DOHH2 (cell line): ENCODE results near the gene PRR30.

ENCODE experiments used
- H3F3A ChIP-seq: fragments of 200-600 bp; sonication (generic), shearing (Covaris generic); 2 replicates; pipeline ENCODE4 v1.6.0; 2016; ENCODE audit warnings: antibody characterized with exemption, mild to moderate bottlenecking; ENCODE audit not compliant: control insufficient read depth, insufficient read depth
- H3K27ac ChIP-seq: fragments of 200-600 bp; sonication (generic); 2 replicates; pipeline ENCODE4 v1.5.1; 2014; ENCODE audit warnings: low read depth, mild to moderate bottlenecking, low read length, moderate library complexity
- H3K27me3 ChIP-seq: fragments of 200-600 bp; sonication (generic); 2 replicates; pipeline ENCODE4 v1.6.1; 2014; ENCODE audit warnings: mild to moderate bottlenecking, low read length, mixed read lengths; ENCODE audit not compliant: control insufficient read depth
- H3K36me3 ChIP-seq: fragments of 200-600 bp; sonication (generic); 2 replicates; pipeline ENCODE4 v1.6.1; 2014; ENCODE audit warnings: mild to moderate bottlenecking, low read length, moderate library complexity, mixed read lengths; ENCODE audit not compliant: control insufficient read depth
- H3K4me1 ChIP-seq: fragments of 200-600 bp; sonication (generic); 2 replicates; pipeline ENCODE4 v1.6.1; 2014; ENCODE audit warnings: mild to moderate bottlenecking, low read length, mixed read lengths; ENCODE audit not compliant: control insufficient read depth
- H3K4me2 ChIP-seq: fragments of 200-600 bp; sonication (generic); 2 replicates; pipeline ENCODE4 v1.6.0; 2014; ENCODE audit warnings: mild to moderate bottlenecking, low read length, moderate library complexity
- H3K4me3 ChIP-seq: fragments of 200-600 bp; sonication (generic); 2 replicates; pipeline ENCODE4 v1.5.1; 2014; ENCODE audit warnings: mild to moderate bottlenecking, low read length, mixed read lengths
- H3K79me2 ChIP-seq: fragments of 200-600 bp; sonication (generic); 2 replicates; pipeline ENCODE4 v1.6.1; 2014; ENCODE audit warnings: mild to moderate bottlenecking, low read length, mixed read lengths; ENCODE audit not compliant: control insufficient read depth
- H3K9me2 ChIP-seq: fragments of 200-600 bp; sonication (generic); replicated peaks from 2 replicates; pipeline ENCODE4 v1.6.1; 2014; ENCODE audit warnings: mild to moderate bottlenecking, low read length, mixed read lengths; ENCODE audit not compliant: control insufficient read depth
- H3K9me3 ChIP-seq: fragments of 200-600 bp; sonication (generic); 2 replicates; pipeline ENCODE4 v1.6.1; 2014; ENCODE audit warnings: antibody characterized with exemption, low read length, mixed read lengths; ENCODE audit not compliant: control insufficient read depth, insufficient read depth
- H4K20me1 ChIP-seq: fragments of 200-600 bp; sonication (generic); 2 replicates; pipeline ENCODE4 v1.6.0; 2014; ENCODE audit warnings: low read depth, mild to moderate bottlenecking, antibody characterized with exemption, low read length, moderate library complexity; ENCODE audit not compliant: control insufficient read depth, insufficient read depth
- CTCF ChIP-seq: fragments of 200-600 bp; sonication (generic); IDR thresholded peaks from one replicate; pipeline ENCODE4 v1.5.1; 2014; ENCODE audit warnings: antibody characterized with exemption, mild to moderate bottlenecking, low read depth, low read length; ENCODE audit not compliant: poor library complexity, severe bottlenecking
- EZH2phosphoT487 ChIP-seq: fragments of 200-600 bp; sonication (generic); IDR thresholded peaks from 2 replicates; pipeline ENCODE4 v1.6.1; 2017; ENCODE audit warnings: borderline replicate concordance, mild to moderate bottlenecking, antibody characterized with exemption, low read length, moderate library complexity, mixed read lengths

The PRR30 gene

GRCh38 chr2:27159271-27159670, 20.1 kb upstream of the PRR30 start:
- Histone ChIP-seq H3K36me3 (no peaks in the 10 kb centered on the region), H3F3A (no peaks in the 10 kb centered on the region; the same call in 1 of the 2 replicates), H3K27me3 (no peaks in the 10 kb centered on the region), H3K9me3 (no peaks in the 10 kb centered on the region), H4K20me1 (no peaks in the 10 kb centered on the region), H3K27ac (no peak overlapping the region), H3K4me1 (peaks cover 11% of the 10 kb centered on the region), H3K79me2 (no peaks in the 10 kb centered on the region), H3K4me3 (no peak overlapping the region), H3K4me2 (no peak overlapping the region), H3K9me2 (no peaks in the 10 kb centered on the region)
- no peak for TF ChIP-seq CTCF
- no peak for TF ChIP-seq EZH2phosphoT487

DNA sequence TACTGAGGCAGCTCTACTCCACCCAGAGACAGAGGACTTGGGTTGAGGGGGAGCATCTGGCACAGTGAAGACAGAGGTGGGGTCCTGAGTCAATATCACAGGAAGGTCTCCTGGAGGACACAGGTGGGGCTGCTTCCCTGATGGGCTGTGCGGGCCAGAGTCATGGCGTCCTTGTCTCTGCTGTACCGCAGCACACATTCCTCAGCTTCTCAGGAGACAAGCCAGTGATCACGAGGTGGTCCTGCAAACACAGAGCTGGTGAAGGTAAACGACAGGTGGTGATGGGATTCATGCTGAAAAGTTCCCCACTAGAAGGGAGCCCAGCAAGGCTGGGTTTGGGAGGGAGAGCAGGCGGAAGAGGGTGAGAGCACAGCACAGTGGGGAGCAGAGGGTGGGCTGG, 19.3 kb upstream of the PRR30 start:
- Histone ChIP-seq H3K9me3 (no peaks in the 10 kb centered on the region), H3K79me2 (no peaks in the 10 kb centered on the region), H3K4me1 (peaks cover 3% of the 10 kb centered on the region)

DNA sequence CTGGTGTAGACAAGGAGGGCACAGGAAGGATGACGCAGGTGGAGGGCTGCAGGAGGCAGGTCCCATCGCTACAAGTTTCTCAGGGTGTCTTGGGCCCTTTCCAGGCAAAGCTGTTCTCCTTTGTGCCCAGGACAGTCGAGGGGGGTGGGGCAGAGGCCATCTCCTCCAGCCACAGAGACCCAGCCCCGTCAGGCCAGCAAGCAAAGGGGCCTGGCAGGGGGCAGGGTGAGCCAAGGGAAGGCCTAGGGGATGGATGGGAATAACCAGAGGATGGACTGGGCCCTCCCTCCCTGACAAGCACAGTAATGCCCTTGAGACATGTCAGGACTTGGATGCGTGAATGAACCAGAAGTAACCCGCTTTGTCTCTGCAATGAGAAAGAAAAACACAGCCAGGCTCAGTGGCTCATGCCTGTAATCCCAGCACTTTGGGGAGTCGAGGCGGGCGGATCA, 15.9 kb upstream of the PRR30 start:
- H3K79me2 ChIP-seq, result no peaks in the 10 kb centered on the region
- H4K20me1 ChIP-seq, result no peaks in the 10 kb centered on the region
- no peak overlapping the region for H3K4me2 ChIP-seq
- H3K27me3 ChIP-seq, result no peaks in the 10 kb centered on the region
- no peaks in the 10 kb centered on the region for H3K36me3 ChIP-seq
- no peak overlapping the region for H3K27ac ChIP-seq
- no peaks in the 10 kb centered on the region for H3K9me2 ChIP-seq
- H3K4me1 ChIP-seq, result no peaks in the 10 kb centered on the region
- H3K9me3 ChIP-seq, result no peaks in the 10 kb centered on the region
- TF ChIP-seq CTCF (no peak), EZH2phosphoT487 (no peak)
- no peaks in the 10 kb centered on the region; the same call in 1 of the 2 replicates for H3F3A ChIP-seq
- no peak overlapping the region for H3K4me3 ChIP-seq

More for the DNA sequence above, 19.3 kb upstream of the PRR30 start:
- no peaks in the 10 kb centered on the region for H3K27me3 ChIP-seq
- H3F3A ChIP-seq, result no peaks in the 10 kb centered on the region; the same call in 1 of the 2 replicates
- no peak overlapping the region for H3K4me3 ChIP-seq
- H3K36me3 ChIP-seq, result no peaks in the 10 kb centered on the region
- no peak overlapping the region for H3K27ac ChIP-seq
- H3K9me2 ChIP-seq, result no peaks in the 10 kb centered on the region
- H4K20me1 ChIP-seq, result no peaks in the 10 kb centered on the region
- no peak for TF ChIP-seq CTCF
- no peak for TF ChIP-seq EZH2phosphoT487
- no peak overlapping the region for H3K4me2 ChIP-seq
